Peyer's patch (tissue), 4 donors: ENCODE results near the gene HDAC4.

Source experiments
- CTCF ChIP-seq, 6 experiments: fragments of 450-650 bp in 4 of 6; fragments of 200-600 bp in 2 of 6; sonication (generic) in 1 of 6; IDR thresholded peaks; one replicate each; pipeline ENCODE4 v1.5.1; 2017 to 2019; ENCODE audit warnings: antibody characterized with exemption in 6 of 6, mild to moderate bottlenecking in 3 of 6, moderate library complexity in 1 of 6
- POLR2A ChIP-seq, 2 donors: fragments of 450-650 bp; IDR thresholded peaks; one replicate each; pipeline ENCODE4 v1.5.1; 2017; ENCODE audit warnings: antibody characterized with exemption in 2 of 2, mild to moderate bottlenecking in 2 of 2, moderate library complexity in 2 of 2

GRCh38 chr2:239305222-239305575, 95.6 kb downstream of the HDAC4 start:
- TF ChIP-seq CTCF (IDR thresholded peaks at IDR 0.05), result no peak
- no peak for TF ChIP-seq POLR2A (IDR thresholded peaks at IDR 0.05)
